Skin epidermis (tissue), 12 donors: Measurements from ENCODE around the gene FLACC1.
"Not testable (repeated sequence)": the region's sequence is repeated elsewhere in the genome, so short reads cannot be mapped to it uniquely, and the experiment has no call there.

Source experiments
- H3K27ac ChIP-seq, 21 experiments: fragments of 200-600 bp; sonication (generic) in 11 of 21; one replicate each; pipeline ENCODE4 v1.5.0; 2020; ENCODE audit warnings: mild to moderate bottlenecking in 3 of 21, inconsistent platforms in 2 of 21, moderate library complexity in 2 of 21
- H3K4me3 ChIP-seq, 7 experiments: fragments of 200-600 bp; sonication (generic) in 2 of 7; one replicate each; pipeline ENCODE4 v1.5.0; 2020; ENCODE audit warnings: inconsistent platforms in 2 of 7, mild to moderate bottlenecking in 2 of 7, moderate library complexity in 1 of 7

FLACC1 gene

GRCh38 chr2:201258666-201259615 lies 98.2 kb downstream of the FLACC1 start:
- peak overlapping the region; percentile 67 to 97 (median 89) for H3K27ac ChIP-seq
- H3K4me3 ChIP-seq: peak overlapping the region; percentile 42 to 53 (median 45)

GRCh38 chr2:201257956-201258665 lies 99.0 kb downstream of the FLACC1 start:
- Histone ChIP-seq H3K4me3 (peak overlapping the region; percentile 42 to 53 (median 45)), H3K27ac (peak overlapping the region; percentile 67 to 97 (median 89))

GRCh38 chr2:201257381-201257955 lies 99.7 kb downstream of the FLACC1 start:
- Histone ChIP-seq H3K27ac (peak overlapping the region in 20 of 21 experiments; percentile 84 to 97 (median 90)), H3K4me3 (peak overlapping the region; percentile 42 to 53 (median 45))

GRCh38 chr2:201256082-201256481 lies 101.1 kb downstream of the FLACC1 start:
- H3K4me3 ChIP-seq: no peak overlapping the region
- H3K27ac ChIP-seq: peak overlapping the region in 7 of 21 experiments; percentile 85 to 97 (median 95)

- peak overlapping the region in 6 of 21 experiments; percentile 20 to 97 (median 56) for H3K27ac ChIP-seq
- H3K4me3 ChIP-seq: no peak overlapping the region
Observed at GRCh38 chr2:201255408-201256033, 101.6 kb downstream of the FLACC1 start.

GRCh38 chr2:201254081-201254730 lies 102.9 kb downstream of the FLACC1 start:
- Histone ChIP-seq H3K4me3 (no peak overlapping the region), H3K27ac (peak overlapping the region in 13 of 21 experiments; percentile 22 to 96 (median 43))

GRCh38 chr2:201250741-201251140 lies 106.4 kb downstream of the FLACC1 start:
- Histone ChIP-seq H3K4me3 (no peak overlapping the region), H3K27ac (no peak overlapping the region)

GRCh38 chr2:201249889-201250288 lies 107.3 kb downstream of the FLACC1 start:
- Histone ChIP-seq H3K27ac (no peak overlapping the region), H3K4me3 (no peak overlapping the region)

GRCh38 chr2:201248288-201248844 lies 108.8 kb downstream of the FLACC1 start:
- H3K27ac ChIP-seq: no peak overlapping the region

GRCh38 chr2:201246280-201246679 lies 110.9 kb downstream of the FLACC1 start:
- no peak overlapping the region for H3K4me3 ChIP-seq

More at GRCh38 chr2:201248288-201248844, 108.8 kb downstream of the FLACC1 start:
- H3K4me3 ChIP-seq: no peak overlapping the region

GRCh38 chr2:201244829-201245228 lies 112.3 kb downstream of the FLACC1 start:
- no peak overlapping the region for H3K27ac ChIP-seq
- H3K4me3 ChIP-seq: no peak overlapping the region

More at GRCh38 chr2:201246280-201246679, 110.9 kb downstream of the FLACC1 start:
- H3K27ac ChIP-seq: peak overlapping the region in 1 of 21 experiments; percentile 17

GRCh38 chr2:201242571-201243277 lies 114.4 kb downstream of the FLACC1 start:
- Histone ChIP-seq H3K27ac (no peak overlapping the region), H3K4me3 (no peak overlapping the region)

- H3K27ac ChIP-seq: peak overlapping the region in 18 of 21 experiments; percentile 22 to 79 (median 63)
- H3K4me3 ChIP-seq: not testable (repeated sequence)
Observed at GRCh38 chr2:201239167-201239935, 117.8 kb downstream of the FLACC1 start.
